Endodermal cell (in vitro differentiated cells): ENCODE data around the gene KIF2A. TPM values are rescaled to one million over a fixed set of nuclear protein-coding genes. Genes with fewer than 3 reads are reported as not detected.

Experiments used
- DNase-seq: peaks from one replicate; pipeline ENCODE4 v3.0.0-alpha.2; 2017
- H3K27ac ChIP-seq: 2 replicates; pipeline ENCODE4 v1.5.1; 2013; ENCODE audit warnings: mild to moderate bottlenecking, low read depth, low read length, moderate library complexity
- H3K27me3 ChIP-seq: 2 replicates; pipeline ENCODE4 v1.6.1; 2013; ENCODE audit warnings: mild to moderate bottlenecking, low read length, moderate library complexity; ENCODE audit not compliant: insufficient read depth, control insufficient read depth, poor library complexity, severe bottlenecking
- H3K36me3 ChIP-seq: 2 replicates; pipeline ENCODE4 v1.7.0; 2013; ENCODE audit warnings: mild to moderate bottlenecking, low read length, moderate library complexity; ENCODE audit not compliant: control insufficient read depth, insufficient read depth
- H3K4me1 ChIP-seq: one replicate; pipeline ENCODE4 v1.7.0; 2013; ENCODE audit warnings: low read length; ENCODE audit not compliant: control insufficient read depth, insufficient read depth
- H3K4me3 ChIP-seq: 2 replicates; pipeline ENCODE4 v1.5.1; 2013; ENCODE audit warnings: mild to moderate bottlenecking, low read length, moderate library complexity
- H3K9ac ChIP-seq: 2 replicates; pipeline ENCODE4 v1.6.1; 2013; ENCODE audit warnings: mild to moderate bottlenecking, low read length, moderate library complexity; ENCODE audit not compliant: poor library complexity, severe bottlenecking; ENCODE audit errors: extremely low read depth
- H3K9me3 ChIP-seq: 2 replicates; pipeline ENCODE4 v1.6.1; 2013; ENCODE audit warnings: mild to moderate bottlenecking, low read length, moderate library complexity; ENCODE audit not compliant: control insufficient read depth
- H3K27ac Mint-ChIP-seq: 2 replicates; pipeline ENCODE4 v1.8.0; 2020; ENCODE audit warnings: mixed read lengths
- H3K27me3 Mint-ChIP-seq: 2 replicates; pipeline ENCODE4 v1.8.0; 2021; ENCODE audit warnings: mild to moderate bottlenecking, mixed read lengths; ENCODE audit not compliant: insufficient read depth
- H3K36me3 Mint-ChIP-seq: 2 replicates; pipeline ENCODE4 v1.8.0; 2020; ENCODE audit warnings: low read depth, mixed read lengths
- H3K4me1 Mint-ChIP-seq: 2 replicates; pipeline ENCODE4 v1.8.0; 2020; ENCODE audit warnings: mixed read lengths
- H3K4me3 Mint-ChIP-seq: 2 replicates; pipeline ENCODE4 v1.8.0; 2020; ENCODE audit warnings: mild to moderate bottlenecking, moderate library complexity, mixed read lengths
- H3K9me3 Mint-ChIP-seq: 2 replicates; pipeline ENCODE4 v1.8.0; 2020; ENCODE audit warnings: mild to moderate bottlenecking, mixed read lengths
- CTCF ChIP-seq: fragments of 200-600 bp; sonication (generic); conservative IDR thresholded peaks from 2 replicates; pipeline ENCODE4 v1.5.0; 2021; ENCODE audit warnings: antibody characterized with exemption, mild to moderate bottlenecking
- WGBS, 2 experiments: methylation state at CpG; one replicate each; pipeline versions ENCODE4 v1.1.5 to v1.1.7; 2013; ENCODE audit warnings: missing lambda C conversion rate in 2 of 2, mixed read lengths in 1 of 2; ENCODE audit not compliant: insufficient coverage in 1 of 2, insufficient read length in 1 of 2; 5-methylcytosine and 5-hydroxymethylcytosine counted together
- total RNA-seq, 2 donors: library from RNA; stranded (reverse); fragmentation: NEBNext Ultra II Directional in 1 of 2; extraction: Animal tissue kit (Norgen Biotek cat#: 25700) in 1 of 2; gene quantifications; 2 replicates in 1 of 2; 3 replicates in 1 of 2; pipeline ENCODE4 v1.2.1, GENCODE V29; 2021

KIF2A gene
- total RNA-seq, 2 donors from 2014 or later = 67.4 to 74.6 TPM

- H3K4me3 Mint-ChIP-seq = no peak overlapping the region
- TF ChIP-seq CTCF = no peak
Observed at GRCh38 chr5:62334082-62334481, 28.1 kb downstream of the KIF2A start.

GRCh38 chr5:62340392-62340791 lies 34.4 kb downstream of the KIF2A start:
- H3K9me3 ChIP-seq = no peaks in the 10 kb centered on the region
- peaks cover 3% of the 10 kb centered on the region for H3K4me1 Mint-ChIP-seq
- H3K4me1 ChIP-seq = no peaks in the 10 kb centered on the region
- TF ChIP-seq CTCF = peak; percentile 78
- H3K36me3 Mint-ChIP-seq = peaks cover 6% of the 10 kb centered on the region
- H3K27ac ChIP-seq = no peak overlapping the region
- no peak overlapping the region for H3K9ac ChIP-seq
- WGBS, 2 experiments = 88 to 100% methylated on average over 1 of the region's 1 CpG
- peaks cover 3% of the 10 kb centered on the region for H3K36me3 ChIP-seq
- H3K9me3 Mint-ChIP-seq = no peaks in the 10 kb centered on the region
- H3K27ac Mint-ChIP-seq = no peak overlapping the region
- H3K27me3 Mint-ChIP-seq = no peaks in the 10 kb centered on the region
- H3K27me3 ChIP-seq = no peaks in the 10 kb centered on the region
- no peak for DNase-seq
- H3K4me3 Mint-ChIP-seq = no peak overlapping the region
- no peak overlapping the region for H3K4me3 ChIP-seq

More at GRCh38 chr5:62334082-62334481, 28.1 kb downstream of the KIF2A start:
- no peaks in the 10 kb centered on the region for H3K27me3 Mint-ChIP-seq
- Histone ChIP-seq H3K27me3 (no peaks in the 10 kb centered on the region), H3K27ac (no peak overlapping the region), H3K9ac (no peak overlapping the region), H3K4me1 (no peaks in the 10 kb centered on the region), H3K9me3 (no peaks in the 10 kb centered on the region), H3K36me3 (peaks cover 21% of the 10 kb centered on the region), H3K4me3 (no peak overlapping the region)
- no peaks in the 10 kb centered on the region for H3K9me3 Mint-ChIP-seq
- H3K27ac Mint-ChIP-seq = no peak overlapping the region
- DNase-seq = no peak
- WGBS, 2 experiments = 95 to 100% methylated on average over 1 to 2 of the region's 2 CpGs
- H3K4me1 Mint-ChIP-seq = no peaks in the 10 kb centered on the region
- peaks cover 4% of the 10 kb centered on the region for H3K36me3 Mint-ChIP-seq

GRCh38 chr5:62340979-62341378 lies 35.0 kb downstream of the KIF2A start:
- Histone ChIP-seq H3K27ac (no peak overlapping the region), H3K4me3 (no peak overlapping the region), H3K4me1 (no peaks in the 10 kb centered on the region), H3K9ac (no peak overlapping the region), H3K36me3 (peaks cover 3% of the 10 kb centered on the region), H3K9me3 (no peaks in the 10 kb centered on the region), H3K27me3 (no peaks in the 10 kb centered on the region)
- Mint-ChIP-seq H3K4me3 (no peak overlapping the region), H3K4me1 (peaks cover 3% of the 10 kb centered on the region), H3K27me3 (no peaks in the 10 kb centered on the region), H3K27ac (peak overlapping the region; percentile 10), H3K36me3 (peaks cover 6% of the 10 kb centered on the region), H3K9me3 (no peaks in the 10 kb centered on the region)
- WGBS, 2 experiments = 92 to 100% methylated on average over 1 to 2 of the region's 2 CpGs
- TF ChIP-seq CTCF = no peak
- no peak for DNase-seq
